IPS DF 19.7 (cell line): ENCODE results near the gene SCGB3A1.

Experiments
- DNase-seq: peaks from one replicate; pipeline ENCODE4 v3.0.0-alpha.2; 2013; ENCODE audit warnings: low read depth, low spot score

Gene SCGB3A1

GRCh38 chr5:180591311-180591887 lies at the start of gene SCGB3A1:
TSS of gene SCGB3A1 (minus strand) at chr5:180591499. CDS start at chr5:180591462, 37 bp downstream.
- DNase-seq = no peak

- no peak for DNase-seq
Measured at GRCh38 chr5:180640611-180640860, 49.2 kb upstream of the SCGB3A1 start.

- DNase-seq = no peak
Measured at GRCh38 chr5:180639741-180640610, 48.7 kb upstream of the SCGB3A1 start.

GRCh38 chr5:180639287-180639686 lies 48.0 kb upstream of the SCGB3A1 start:
- DNase-seq = no peak

- no peak for DNase-seq
Measured at GRCh38 chr5:180637962-180638680, 46.8 kb upstream of the SCGB3A1 start.

- DNase-seq = no peak
Measured at GRCh38 chr5:180636403-180637075, 45.2 kb upstream of the SCGB3A1 start.

- no peak for DNase-seq
Measured at GRCh38 chr5:180636016-180636402, 44.7 kb upstream of the SCGB3A1 start.

GRCh38 chr5:180633283-180634177 lies 42.2 kb upstream of the SCGB3A1 start:
- no peak for DNase-seq

GRCh38 chr5:180632768-180633167 lies 41.5 kb upstream of the SCGB3A1 start:
- DNase-seq = no peak

GRCh38 chr5:180631549-180632383 lies 40.5 kb upstream of the SCGB3A1 start:
- DNase-seq = no peak

- no peak for DNase-seq
Measured at GRCh38 chr5:180630426-180630825, 39.1 kb upstream of the SCGB3A1 start.

- no peak for DNase-seq
Measured at GRCh38 chr5:180629831-180630382, 38.6 kb upstream of the SCGB3A1 start.

- no peak for DNase-seq
Measured at GRCh38 chr5:180628827-180629750, 37.8 kb upstream of the SCGB3A1 start.

- DNase-seq = no peak
Measured at GRCh38 chr5:180628211-180628610, 36.9 kb upstream of the SCGB3A1 start.

GRCh38 chr5:180627386-180628120 lies 36.3 kb upstream of the SCGB3A1 start:
- no peak for DNase-seq

- DNase-seq = no peak
Measured at GRCh38 chr5:180626661-180627385, 35.5 kb upstream of the SCGB3A1 start.
